Stimulated activated CD4-positive, alpha-beta T cell treated with anti-CD3 and anti-CD28 coated beads, Interleukin-1b, Interleukin-23, amount 100 ng/mL, for 48 hours (primary cell): Measurements from ENCODE around the gene FSD2.

ENCODE experiments used
- DNase-seq: peaks from one replicate; pipeline ENCODE4 v3.0.0-alpha.2; 2020

FSD2 gene, protein sequence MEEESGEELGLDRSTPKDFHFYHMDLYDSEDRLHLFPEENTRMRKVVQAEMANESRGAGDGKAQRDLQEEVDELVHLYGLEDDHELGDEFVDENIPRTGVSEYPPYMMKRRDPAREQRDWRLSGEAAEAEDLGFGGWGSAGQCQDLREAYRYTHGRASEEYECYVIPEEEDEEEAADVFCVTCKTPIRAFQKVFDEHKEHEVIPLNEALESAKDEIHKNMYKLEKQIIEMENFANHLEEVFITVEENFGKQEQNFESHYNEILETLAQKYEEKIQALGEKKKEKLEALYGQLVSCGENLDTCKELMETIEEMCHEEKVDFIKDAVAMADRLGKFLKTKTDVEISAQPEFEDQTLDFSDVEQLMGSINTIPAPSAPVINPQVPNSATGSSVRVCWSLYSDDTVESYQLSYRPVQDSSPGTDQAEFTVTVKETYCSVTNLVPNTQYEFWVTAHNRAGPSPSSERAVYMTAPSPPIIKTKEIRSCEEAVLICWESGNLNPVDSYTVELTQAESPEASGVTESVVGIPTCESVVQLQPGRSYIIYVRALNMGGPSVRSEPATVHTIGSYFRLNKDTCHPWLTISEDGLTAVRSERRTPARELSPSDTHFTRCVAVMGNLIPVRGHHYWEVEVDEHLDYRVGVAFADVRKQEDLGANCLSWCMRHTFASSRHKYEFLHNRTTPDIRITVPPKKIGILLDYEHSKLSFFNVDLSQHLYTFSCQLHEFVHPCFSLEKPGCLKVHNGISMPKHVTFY

DNA sequence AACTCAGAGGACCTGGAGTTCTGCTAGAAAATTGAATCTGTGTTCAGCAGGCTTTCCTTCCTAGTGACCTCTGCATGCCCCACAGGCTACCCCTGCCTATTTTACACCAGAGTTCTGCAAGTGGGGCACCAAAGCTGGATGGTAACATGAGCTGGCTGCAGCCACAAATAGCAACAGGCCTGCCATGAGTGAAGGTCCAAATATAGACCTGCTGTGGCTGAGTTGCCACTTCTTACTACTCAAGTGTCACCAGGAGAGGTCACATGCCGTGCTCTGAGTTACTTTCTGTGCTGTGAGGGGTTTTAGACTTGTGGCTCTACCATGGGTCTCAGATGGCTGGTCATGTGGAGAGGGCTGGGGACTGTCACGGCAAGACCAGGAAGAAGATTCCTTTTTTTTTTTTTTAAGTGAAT is at the start of gene FSD2:
Gene FSD2 (minus strand): TSS at position 76 of the 413 bp plus-strand sequence. CDS start 18,679 bp downstream, outside the sequence.
- DNase-seq: no peak

- no peak for DNase-seq
These were observed 48.7 kb upstream of the FSD2 start for GRCh38 chr15:82854554-82854953.

- no peak for DNase-seq
These were observed 47.2 kb upstream of the FSD2 start for GRCh38 chr15:82852941-82853561.

- DNase-seq: no peak
These were observed 46.2 kb upstream of the FSD2 start for GRCh38 chr15:82851981-82852511.

DNA sequence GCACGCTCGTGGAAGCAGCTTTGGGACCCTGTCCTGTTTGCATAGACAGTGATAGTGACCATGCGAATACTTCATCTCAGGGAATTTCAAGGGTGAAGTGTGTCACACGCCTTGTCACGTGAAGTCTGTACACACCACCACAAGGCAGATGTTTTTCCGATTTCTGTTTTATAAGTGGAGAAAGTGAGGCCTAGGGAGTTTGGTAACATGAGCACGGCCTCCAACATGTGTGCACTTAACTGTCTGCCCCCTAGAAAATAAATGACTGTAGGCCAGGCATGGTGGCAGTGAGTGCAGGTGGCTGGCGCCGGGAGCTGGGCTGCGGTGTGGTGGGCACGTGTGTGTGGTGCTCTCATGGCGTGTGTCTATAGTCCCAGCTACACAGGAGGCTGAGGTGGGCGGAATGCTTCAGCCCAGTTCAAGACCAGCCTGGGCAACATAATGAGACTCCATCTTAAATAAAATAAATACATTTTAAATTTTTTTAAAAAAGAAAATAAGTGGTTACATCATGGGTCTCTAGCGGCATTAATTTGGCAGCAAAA is 45.5 kb upstream of the FSD2 start:
- no peak for DNase-seq

DNA sequence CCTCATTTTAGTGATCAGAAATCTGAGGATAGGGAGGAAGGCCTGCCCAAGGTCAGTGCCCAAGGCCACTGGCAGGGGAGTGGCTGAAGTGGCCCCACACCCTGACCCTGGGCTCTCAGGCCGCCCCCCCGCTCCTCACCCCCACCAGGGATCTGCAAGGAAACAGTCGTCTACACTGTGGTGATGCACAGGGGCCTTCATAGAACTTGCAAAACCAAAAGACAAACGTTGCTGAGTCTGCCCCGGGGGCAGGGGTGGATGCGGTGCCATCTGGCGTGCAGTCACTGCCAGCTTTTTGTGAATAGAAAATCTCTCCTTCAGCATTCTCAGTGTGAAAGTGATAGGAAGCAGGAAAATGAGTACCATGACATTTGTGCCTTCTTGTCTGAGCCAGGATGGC is 44.9 kb upstream of the FSD2 start:
- DNase-seq: no peak

- DNase-seq: peak; percentile 51
These were observed 44.0 kb upstream of the FSD2 start for GRCh38 chr15:82849556-82850512.

DNA sequence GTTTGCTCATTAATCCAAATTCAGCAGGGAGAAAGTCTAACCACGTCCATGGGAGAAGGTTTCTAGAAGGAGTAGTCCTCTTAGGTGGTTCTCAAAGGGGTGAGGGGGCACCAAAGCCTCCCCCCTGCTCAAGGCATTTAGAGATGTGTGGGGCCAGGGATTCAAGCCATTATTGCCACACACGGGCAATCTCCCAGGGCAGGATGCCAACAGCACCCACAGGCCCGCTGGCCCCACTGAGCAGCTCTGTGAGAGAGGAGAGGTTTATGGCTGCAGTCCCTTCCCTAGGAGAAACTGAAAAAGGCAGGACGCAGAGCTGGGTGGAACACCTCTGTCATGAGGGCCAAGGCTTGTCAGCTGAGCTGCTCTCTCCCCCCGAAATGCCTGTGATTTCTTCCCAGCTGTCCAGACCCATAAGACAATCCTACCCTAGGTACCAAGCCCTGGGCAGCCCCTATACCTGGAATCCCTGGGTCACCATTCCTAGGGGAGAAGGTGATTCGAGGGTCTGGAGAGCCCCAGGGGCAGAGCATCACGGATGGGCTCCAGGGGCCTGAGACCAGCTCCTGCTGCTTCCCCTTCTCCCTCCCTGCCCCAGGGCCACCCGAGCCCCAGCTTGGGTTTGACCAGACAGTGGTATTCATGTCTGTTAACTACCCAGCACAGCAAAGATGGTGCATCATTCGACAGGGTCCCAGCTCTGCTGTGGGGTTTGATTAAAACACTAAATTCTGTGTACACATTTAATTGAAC is 42.5 kb upstream of the FSD2 start:
- no peak for DNase-seq

DNA sequence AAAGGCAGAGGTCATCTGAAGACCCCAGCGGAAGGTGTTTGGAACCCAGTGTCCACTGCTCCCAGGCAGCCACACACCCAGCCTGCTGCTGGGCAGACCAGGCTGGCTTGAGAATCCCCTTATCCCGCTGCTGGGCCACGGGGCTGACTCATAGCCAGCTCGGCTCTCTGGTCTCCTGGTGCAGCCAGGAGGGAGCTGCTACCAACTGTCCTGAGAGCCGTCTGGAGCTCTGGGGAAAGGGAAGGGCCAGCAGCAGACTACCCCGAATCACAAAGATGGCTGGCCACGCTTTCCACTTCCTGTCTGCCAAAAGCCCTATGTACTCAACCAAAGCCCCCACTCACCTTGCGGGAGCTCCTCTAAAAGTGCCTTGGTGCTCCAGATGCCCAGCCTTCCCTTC is 41.8 kb upstream of the FSD2 start:
- no peak for DNase-seq

DNA sequence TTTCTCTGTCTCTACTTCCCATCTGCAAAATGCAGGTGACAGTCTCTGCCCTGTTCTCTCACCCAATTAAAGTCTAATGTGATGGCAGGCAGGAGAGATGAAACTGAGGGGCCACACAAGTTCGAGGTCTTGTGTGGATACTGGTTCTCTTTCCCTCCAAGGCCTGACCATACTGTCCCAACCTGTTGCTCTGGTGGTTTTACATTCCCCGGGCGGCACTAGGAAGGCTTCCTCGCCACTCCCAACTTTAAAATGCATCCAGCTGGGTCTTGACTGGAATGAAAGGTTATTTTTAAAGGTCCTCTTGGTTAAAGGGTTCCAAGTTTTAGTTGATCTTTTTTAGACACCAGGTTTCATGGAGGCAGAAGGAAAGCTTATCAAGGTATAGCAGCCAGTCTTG is 40.8 kb upstream of the FSD2 start:
- DNase-seq: no peak

- no peak for DNase-seq
These were observed 39.8 kb upstream of the FSD2 start for GRCh38 chr15:82845686-82846085.

DNA sequence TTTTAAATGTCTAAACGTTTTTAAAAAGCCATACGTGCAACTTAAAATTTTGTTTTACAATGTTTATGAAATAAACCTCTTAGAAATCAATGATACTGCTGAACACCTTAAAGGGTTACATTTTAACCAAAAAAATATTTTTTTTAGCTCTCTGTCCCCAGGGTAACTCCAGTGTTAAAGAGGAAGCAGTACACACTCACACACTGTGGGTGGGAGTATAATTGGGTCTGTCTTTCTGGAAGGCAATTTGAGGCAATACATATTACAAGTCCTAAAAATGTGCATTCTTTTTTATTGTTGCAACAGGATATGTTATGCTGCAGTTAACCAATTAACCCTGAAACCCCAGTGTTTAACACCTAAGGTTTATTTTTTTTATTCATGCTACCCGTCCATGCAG is 37.7 kb upstream of the FSD2 start:
- DNase-seq: no peak

DNA sequence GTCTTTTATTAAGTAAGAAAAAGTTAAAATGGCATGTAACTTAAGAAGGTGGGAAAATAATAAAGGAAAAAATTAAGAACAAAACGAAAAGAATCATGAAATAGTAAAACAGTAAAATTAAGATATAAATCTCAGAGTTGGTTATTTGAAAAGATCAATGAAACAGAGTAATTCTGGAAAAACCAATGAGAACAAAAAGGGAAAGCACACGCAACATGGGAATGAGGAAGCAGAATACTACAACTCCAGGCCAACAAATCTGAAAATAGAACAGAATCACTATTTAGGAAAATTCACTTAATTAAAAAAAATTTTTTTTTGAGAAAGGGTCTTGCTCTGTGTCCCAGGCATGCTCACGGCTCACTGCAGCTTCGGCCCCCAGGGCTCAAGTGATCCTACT is 34.3 kb upstream of the FSD2 start:
- no peak for DNase-seq

DNA sequence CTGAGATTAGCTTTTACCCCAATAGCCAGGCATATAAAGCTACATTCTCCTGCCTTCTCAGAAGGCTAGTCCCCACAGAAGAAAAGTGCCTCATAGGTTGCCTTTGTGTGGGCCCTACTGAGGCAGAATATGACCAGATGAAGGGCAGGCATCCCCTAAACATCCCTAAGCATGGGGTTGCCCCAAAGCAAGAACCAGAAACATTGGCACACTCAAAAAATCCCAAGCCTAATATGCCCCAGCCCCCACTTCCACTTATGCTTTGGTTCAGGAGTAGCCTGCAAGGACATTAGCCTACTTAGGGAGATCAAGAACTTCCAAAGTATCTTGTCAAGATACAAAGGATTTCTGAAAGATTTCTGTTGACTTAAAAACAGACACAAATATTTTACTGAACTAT is 33.3 kb upstream of the FSD2 start:
- no peak for DNase-seq

DNA sequence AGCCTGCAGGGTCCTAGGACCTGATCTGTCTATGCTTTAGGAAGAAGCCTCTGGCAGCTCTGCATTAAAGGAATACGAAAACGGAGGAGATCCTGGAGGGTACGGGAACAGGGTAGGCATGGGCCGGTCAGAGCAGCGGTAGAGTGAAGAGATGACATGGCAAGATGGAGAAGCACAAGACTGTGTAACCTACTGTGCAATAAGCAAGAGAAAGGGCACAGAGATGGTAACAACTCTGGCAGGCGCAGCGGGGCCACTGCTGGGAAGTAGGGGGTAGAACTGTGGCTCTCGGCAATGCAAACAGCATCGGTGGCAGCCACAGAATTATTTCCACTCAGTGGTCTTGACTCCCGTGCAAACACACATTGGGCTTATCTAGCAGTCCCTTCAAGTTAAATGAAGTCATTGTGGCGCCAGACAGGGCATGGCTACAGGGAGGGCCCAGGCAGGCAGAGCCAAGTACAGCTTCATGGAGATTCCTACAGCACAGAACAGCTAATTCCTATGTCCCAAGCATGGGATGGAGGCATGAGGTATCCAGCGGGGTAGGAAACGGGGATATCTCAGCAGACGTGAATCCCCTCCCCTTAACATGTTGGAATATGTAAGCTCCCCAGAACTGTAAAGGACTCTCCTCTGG is 32.3 kb upstream of the FSD2 start:
- no peak for DNase-seq

GRCh38 chr15:82835391-82835917 is 29.6 kb upstream of the FSD2 start:
- DNase-seq: no peak

GRCh38 chr15:82833362-82833682 is 27.5 kb upstream of the FSD2 start:
- DNase-seq: no peak

DNA sequence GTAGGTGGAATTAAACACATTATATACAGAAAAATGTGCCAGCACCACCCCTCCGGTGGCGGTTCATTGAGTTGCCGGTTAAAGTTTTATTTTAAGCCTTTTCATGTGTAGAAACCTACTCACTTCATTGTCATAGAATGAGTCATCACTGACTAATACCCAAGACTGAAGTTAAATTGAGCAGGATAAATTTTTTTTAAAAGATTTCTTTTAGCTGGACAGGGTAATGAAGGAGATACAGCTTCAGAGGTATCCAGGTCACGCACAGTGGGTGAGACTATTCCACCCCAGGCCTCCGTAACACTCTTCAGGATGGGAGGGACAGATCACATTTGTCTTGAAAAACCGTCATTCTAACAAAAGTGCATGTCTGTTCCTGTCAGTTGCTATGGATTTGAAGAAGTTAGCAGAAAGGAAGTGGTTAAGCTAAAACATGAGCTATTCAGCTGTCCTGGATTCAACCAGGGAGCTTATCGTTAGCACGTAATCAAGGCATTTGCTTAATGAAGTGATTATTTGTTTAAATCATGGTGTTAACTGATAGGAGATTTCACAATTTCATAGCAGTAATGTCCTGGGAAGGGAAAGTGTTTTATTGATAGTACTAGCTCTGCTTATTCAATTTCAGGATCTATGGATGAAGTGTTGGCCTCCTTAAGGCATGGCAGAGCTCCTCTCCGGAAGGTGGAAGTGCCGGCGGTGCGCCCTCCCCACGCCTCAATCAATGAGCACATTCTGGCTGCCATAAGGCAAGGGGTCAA is 26.9 kb upstream of the FSD2 start:
- peak; percentile 38 for DNase-seq

- no peak for DNase-seq
These were observed 26.2 kb upstream of the FSD2 start for GRCh38 chr15:82831894-82832600.
